Measurements from ENCODE around the gene DRAXIN.

DRAXIN gene

DNA sequence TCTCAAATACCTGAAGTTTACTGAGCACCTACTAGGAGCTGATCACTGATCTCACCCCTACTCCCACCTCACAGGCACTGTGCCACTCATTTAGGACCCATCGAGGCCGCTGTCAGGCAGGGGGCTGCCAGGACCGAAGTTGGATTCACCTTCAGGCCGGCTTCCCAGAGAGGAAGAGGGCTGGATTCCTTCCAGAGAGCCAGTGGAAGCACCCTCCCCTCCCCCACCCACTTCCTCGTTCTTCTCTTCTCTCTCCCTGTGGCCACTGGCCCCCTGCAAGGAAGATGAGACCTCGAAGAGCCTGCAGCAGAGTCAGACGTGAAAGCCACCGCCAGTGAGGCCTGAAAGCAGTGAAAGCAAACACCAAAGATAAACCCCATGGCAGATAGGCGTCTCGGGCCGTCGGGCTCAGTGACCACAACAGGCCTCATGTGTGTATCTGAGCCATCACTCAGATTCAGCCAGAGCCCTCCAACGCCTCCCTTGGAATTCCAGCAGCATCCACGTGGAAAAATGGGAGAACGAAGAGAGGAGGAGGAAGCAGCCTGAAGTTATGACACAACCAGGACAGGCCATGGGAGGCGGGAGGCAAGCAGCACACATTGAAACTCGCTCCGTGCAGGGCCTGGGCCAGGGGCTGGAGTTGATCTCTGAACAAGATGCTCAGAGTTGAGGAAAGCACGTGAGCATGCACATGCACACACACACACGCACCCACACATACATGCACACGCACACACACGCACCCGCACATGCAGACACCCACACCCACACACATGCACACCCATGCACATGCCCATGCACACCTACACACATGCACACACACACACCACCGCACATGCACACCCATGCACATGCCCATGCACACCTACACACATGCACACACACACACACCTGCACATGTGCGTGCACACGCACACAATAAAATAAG, 38.3 kb downstream of the DRAXIN start:
- no peaks in the 10 kb centered on the region for H3K9me2 ChIP-seq (ENCODE audit: low read depth, low read length)
- no peak overlapping the region for H2AFZ ChIP-seq (ENCODE audit: low read length)
- H3K27me3 ChIP-seq (ENCODE audit: insufficient read depth, low read length), result no peaks in the 10 kb centered on the region
- peaks cover 25% of the 10 kb centered on the region for H3K4me1 ChIP-seq (ENCODE audit: insufficient read depth, low read length, severe bottlenecking)
- H3K27ac ChIP-seq (ENCODE audit: low read depth, low read length, poor library complexity, severe bottlenecking), result no peak overlapping the region
- H3K79me2 ChIP-seq (ENCODE audit: insufficient read depth, low read length), result no peaks in the 10 kb centered on the region
- no peaks in the 10 kb centered on the region for H3K36me3 ChIP-seq (ENCODE audit: insufficient read depth, low read length)
- H3F3A ChIP-seq (ENCODE audit: insufficient read depth, low read length), result no peaks in the 10 kb centered on the region
- no peaks in the 10 kb centered on the region for H4K20me1 ChIP-seq (ENCODE audit: insufficient read depth, low read length)
- H3K4me2 ChIP-seq (ENCODE audit: low read length), result peak overlapping the region; percentile 60; the same call in 1 of the 2 replicates
- no peaks in the 10 kb centered on the region for H3K9me3 ChIP-seq (ENCODE audit: low read length)
- TF ChIP-seq CTCF (IDR thresholded peaks at IDR 0.05; ENCODE audit: low read length), result no peak
- TF ChIP-seq EZH2 (IDR thresholded peaks at IDR 0.05; ENCODE audit: borderline replicate concordance, low read length), result no peak
- no peak overlapping the region for H3K9ac ChIP-seq (ENCODE audit: low read length)
- H3K4me3 ChIP-seq (ENCODE audit: low read depth, low read length, poor library complexity, severe bottlenecking), result peak overlapping the region; percentile 33

DNA sequence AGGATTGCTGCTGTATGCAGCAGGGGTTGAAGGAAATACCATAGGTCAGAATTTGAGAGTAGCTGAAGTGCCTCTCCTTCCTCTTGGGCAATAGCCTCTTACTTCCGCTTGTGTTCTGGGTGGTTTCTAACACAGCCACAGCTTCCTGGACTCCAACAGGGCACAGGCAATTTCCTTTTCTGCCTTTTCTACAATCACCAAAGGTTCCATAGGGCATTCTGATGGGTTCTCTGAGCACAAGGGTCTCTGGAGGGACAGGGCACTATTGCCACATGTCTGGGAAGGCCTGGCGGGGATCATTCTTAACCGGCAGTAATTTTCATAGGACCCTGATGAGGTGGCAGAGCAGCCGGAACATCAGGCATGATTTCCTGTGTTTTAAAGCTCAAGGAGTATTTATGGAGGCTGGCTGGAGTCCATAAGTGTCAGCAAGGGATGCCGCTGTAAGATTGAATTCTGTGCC, 39.0 kb downstream of the DRAXIN start:
- Histone ChIP-seq H3K79me2 (ENCODE audit: insufficient read depth, low read length) (no peaks in the 10 kb centered on the region), H3K4me3 (ENCODE audit: low read depth, low read length, poor library complexity, severe bottlenecking) (peak overlapping the region; percentile 33), H3K27ac (ENCODE audit: low read depth, low read length, poor library complexity, severe bottlenecking) (peak overlapping the region; percentile 57), H3K36me3 (ENCODE audit: insufficient read depth, low read length) (no peaks in the 10 kb centered on the region), H2AFZ (ENCODE audit: low read length) (peak overlapping the region; percentile 85), H3K9me3 (ENCODE audit: low read length) (no peaks in the 10 kb centered on the region), H3K27me3 (ENCODE audit: insufficient read depth, low read length) (no peaks in the 10 kb centered on the region), H3K9me2 (ENCODE audit: low read depth, low read length) (no peaks in the 10 kb centered on the region), H3K4me1 (ENCODE audit: insufficient read depth, low read length, severe bottlenecking) (peaks cover 26% of the 10 kb centered on the region), H3K4me2 (ENCODE audit: low read length) (peak overlapping the region; percentile 60), H3K9ac (ENCODE audit: low read length) (peak overlapping the region; percentile 55; the same call in 1 of the 2 replicates), H3F3A (ENCODE audit: insufficient read depth, low read length) (no peaks in the 10 kb centered on the region), H4K20me1 (ENCODE audit: insufficient read depth, low read length) (no peaks in the 10 kb centered on the region)
- no peak for TF ChIP-seq EZH2 (IDR thresholded peaks at IDR 0.05; ENCODE audit: borderline replicate concordance, low read length)
- TF ChIP-seq CTCF (IDR thresholded peaks at IDR 0.05; ENCODE audit: low read length), result no peak

- H3K4me3 ChIP-seq (ENCODE audit: low read depth, low read length, poor library complexity, severe bottlenecking), result no peak overlapping the region
- H3K9ac ChIP-seq (ENCODE audit: low read length), result no peak overlapping the region
These were observed 40.3 kb downstream of the DRAXIN start for GRCh38 chr1:11731691-11732283.

More at GRCh38 chr1:11731691-11732283, 40.3 kb downstream of the DRAXIN start:
- H3K27me3 ChIP-seq (ENCODE audit: insufficient read depth, low read length), result no peaks in the 10 kb centered on the region
- H3K79me2 ChIP-seq (ENCODE audit: insufficient read depth, low read length), result no peaks in the 10 kb centered on the region
- no peaks in the 10 kb centered on the region for H3K9me2 ChIP-seq (ENCODE audit: low read depth, low read length)
- no peak overlapping the region; the same call in 1 of the 2 replicates for H3K4me2 ChIP-seq (ENCODE audit: low read length)
- TF ChIP-seq EZH2 (IDR thresholded peaks at IDR 0.05; ENCODE audit: borderline replicate concordance, low read length) (no peak), CTCF (IDR thresholded peaks at IDR 0.05; ENCODE audit: low read length) (no peak)
- H3K4me1 ChIP-seq (ENCODE audit: insufficient read depth, low read length, severe bottlenecking), result peaks cover 33% of the 10 kb centered on the region
- no peaks in the 10 kb centered on the region for H3K9me3 ChIP-seq (ENCODE audit: low read length)
- H3K36me3 ChIP-seq (ENCODE audit: insufficient read depth, low read length), result no peaks in the 10 kb centered on the region
- H3K27ac ChIP-seq (ENCODE audit: low read depth, low read length, poor library complexity, severe bottlenecking), result no peak overlapping the region
- H3F3A ChIP-seq (ENCODE audit: insufficient read depth, low read length), result no peaks in the 10 kb centered on the region
- no peak overlapping the region for H2AFZ ChIP-seq (ENCODE audit: low read length)
- no peaks in the 10 kb centered on the region for H4K20me1 ChIP-seq (ENCODE audit: insufficient read depth, low read length)
